OCI-LY7 (cell line): Measurements from ENCODE around the gene FAM83B. TPM values are rescaled to one million over a fixed set of nuclear protein-coding genes. Genes with fewer than 3 reads are reported as not detected.
"Not testable (repeated sequence)": the region's sequence is repeated elsewhere in the genome, so short reads cannot be mapped to it uniquely, and the experiment has no call there.

Source experiments
- BruUV-seq: library from RNA; stranded (reverse); fragments of 400-500 nt; replicated peaks from 2 replicates; lab custom pipeline; 2021; lab: Mats Ljungman, UMichigan
- CTCF ChIA-PET: fragments of 300-600 bp; sonication (Branson Sonifier 250); formaldehyde crosslinking; loops from one replicate; lab custom pipeline; 2022; ENCODE audit warnings: antibody characterized with exemption; ENCODE audit not compliant: unreplicated experiment; lab: Charles Lee
- POLR2A ChIA-PET: fragments of 300-600 bp; sonication (Branson Sonifier 250); formaldehyde crosslinking; loops from one replicate; lab custom pipeline; 2022; ENCODE audit warnings: antibody characterized with exemption; lab: Charles Lee
- DNase-seq: peaks from one replicate; pipeline ENCODE4 v3.0.0-alpha.2; 2015; ENCODE audit warnings: low spot score
- H2AFZ ChIP-seq: fragments of 200-600 bp; sonication (generic), shearing (Covaris generic); 2 replicates; pipeline ENCODE4 v1.6.1; 2014; ENCODE audit warnings: mild to moderate bottlenecking, antibody characterized with exemption, low read length, moderate library complexity
- H3K27ac ChIP-seq: fragments of 200-600 bp; sonication (generic); 2 replicates; pipeline ENCODE4 v1.5.1; 2014; ENCODE audit warnings: mixed run types, low read depth, mild to moderate bottlenecking, moderate library complexity, low read length, inconsistent platforms; ENCODE audit not compliant: poor library complexity, severe bottlenecking
- H3K36me3 ChIP-seq: fragments of 200-600 bp; sonication (generic); 2 replicates; pipeline ENCODE4 v1.6.1; 2014; ENCODE audit warnings: mild to moderate bottlenecking, antibody characterized with exemption, low read length, moderate library complexity, mixed read lengths; ENCODE audit not compliant: insufficient read depth
- H3K4me1 ChIP-seq: fragments of 200-600 bp; sonication (generic); 2 replicates; pipeline ENCODE4 v1.5.1; 2014; ENCODE audit warnings: mild to moderate bottlenecking, low read length; ENCODE audit not compliant: insufficient read depth, poor library complexity, severe bottlenecking
- H3K4me2 ChIP-seq: fragments of 200-600 bp; sonication (generic); 2 replicates; pipeline ENCODE4 v1.6.1; 2014; ENCODE audit warnings: mild to moderate bottlenecking, low read length
- H3K4me3 ChIP-seq: fragments of 200-600 bp; sonication (generic); 2 replicates; pipeline ENCODE4 v1.5.1; 2014; ENCODE audit warnings: mild to moderate bottlenecking, low read depth, low read length; ENCODE audit not compliant: poor library complexity, severe bottlenecking
- H3K79me2 ChIP-seq: fragments of 200-600 bp; sonication (generic); 2 replicates; pipeline ENCODE4 v1.6.1; 2016; ENCODE audit warnings: low read depth, mild to moderate bottlenecking, low read length, moderate library complexity, mixed read lengths; ENCODE audit not compliant: insufficient read depth
- H3K9me2 ChIP-seq: fragments of 200-600 bp; sonication (generic); 2 replicates; pipeline ENCODE4 v1.6.1; 2016; ENCODE audit warnings: mild to moderate bottlenecking, low read length, mixed read lengths; ENCODE audit not compliant: insufficient read depth
- H3K9me3 ChIP-seq: fragments of 200-600 bp; sonication (generic); 2 replicates; pipeline ENCODE4 v1.6.1; 2014; ENCODE audit warnings: mild to moderate bottlenecking, mixed run types, low read length, mixed read lengths
- H4K20me1 ChIP-seq: fragments of 200-600 bp; sonication (generic); 2 replicates; pipeline ENCODE4 v1.6.1; 2014; ENCODE audit warnings: mild to moderate bottlenecking, antibody characterized with exemption, low read length, moderate library complexity, mixed read lengths; ENCODE audit not compliant: insufficient read depth
- EZH2phosphoT487 ChIP-seq: fragments of 200-600 bp; sonication (generic); IDR thresholded peaks from 2 replicates; pipeline ENCODE4 v1.6.1; 2018; ENCODE audit warnings: low read depth, borderline replicate concordance, mild to moderate bottlenecking, mixed run types, antibody characterized with exemption, low read length, moderate library complexity, mixed read lengths
- intact Hi-C: fragments of 100-400 bp; cut with micrococcal nuclease; formaldehyde crosslinking; loops from one replicate; pipeline ENCODE4 v1.10.0; 2022; ENCODE audit not compliant: unreplicated experiment
- total RNA-seq, 2 experiments: library from RNA; depleted of rRNA in 1 of 2; stranded (reverse); fragments of >200 nt in 1 of 2; shearing (Covaris generic) in 1 of 2; gene quantifications; 2 replicates each; pipeline ENCODE4 v1.2.3, GENCODE V29; 2014 to 2022
- TF ChIP-seq, protein P1 (sequence below): fragments of 200-600 bp; sonication (generic); conservative IDR thresholded peaks from 2 replicates; pipeline ENCODE4 v1.5.1; 2014; ENCODE audit warnings: mild to moderate bottlenecking, antibody characterized with exemption, low read length, moderate library complexity, mixed read lengths

FAM83B gene
- total RNA-seq, 2 experiments from 2014 or later = not detected

DNA sequence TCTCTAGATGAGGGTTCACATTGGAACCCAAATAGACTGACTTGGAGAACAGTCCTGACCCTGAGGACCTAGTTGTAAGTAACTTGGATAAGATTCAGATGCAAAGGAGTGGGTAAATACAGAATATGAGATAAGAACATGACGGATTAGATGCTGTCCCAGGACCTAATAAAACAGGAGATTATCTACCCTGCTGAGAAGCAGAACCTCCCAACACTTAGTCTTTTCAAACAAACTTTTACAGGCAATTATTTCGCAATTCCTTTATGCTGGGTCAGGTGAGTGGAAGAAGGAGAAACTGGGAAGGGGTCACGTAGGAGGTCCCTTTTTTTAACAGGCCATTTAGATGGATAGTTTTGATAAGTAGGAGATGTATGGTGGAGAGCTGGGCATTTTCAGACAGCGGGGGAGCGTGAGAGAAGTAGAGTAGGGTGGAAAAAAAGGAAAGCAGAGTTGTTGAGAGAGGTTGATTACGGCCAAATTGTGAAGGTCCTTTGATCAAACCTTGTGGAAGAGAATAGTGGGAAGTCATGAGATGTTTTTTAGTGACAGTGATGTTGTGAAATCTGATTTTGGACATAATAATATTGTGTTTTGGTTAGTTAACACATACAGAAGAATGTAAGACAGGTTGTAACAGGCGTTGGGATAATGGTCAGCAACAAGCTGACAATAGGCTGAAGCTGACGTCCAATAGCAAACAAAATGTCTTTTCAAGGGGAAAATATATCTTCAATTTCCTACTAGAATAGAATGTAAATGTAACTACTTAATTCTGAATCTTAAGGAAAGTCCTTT lies 32.8 kb downstream of the FAM83B start:
- Histone ChIP-seq H3K4me2 (no peak overlapping the region), H3K9me3 (no peaks in the 10 kb centered on the region), H3K36me3 (no peaks in the 10 kb centered on the region), H3K9me2 (no peaks in the 10 kb centered on the region), H3K4me1 (no peaks in the 10 kb centered on the region), H3K79me2 (no peaks in the 10 kb centered on the region), H3K4me3 (no peak overlapping the region), H2AFZ (no peak overlapping the region), H3K27ac (no peak overlapping the region), H4K20me1 (no peaks in the 10 kb centered on the region)
- intact Hi-C loops = no loop called here
- no peak for DNase-seq
- CTCF ChIA-PET = no interaction called here
- TF ChIP-seq, protein P1, sequence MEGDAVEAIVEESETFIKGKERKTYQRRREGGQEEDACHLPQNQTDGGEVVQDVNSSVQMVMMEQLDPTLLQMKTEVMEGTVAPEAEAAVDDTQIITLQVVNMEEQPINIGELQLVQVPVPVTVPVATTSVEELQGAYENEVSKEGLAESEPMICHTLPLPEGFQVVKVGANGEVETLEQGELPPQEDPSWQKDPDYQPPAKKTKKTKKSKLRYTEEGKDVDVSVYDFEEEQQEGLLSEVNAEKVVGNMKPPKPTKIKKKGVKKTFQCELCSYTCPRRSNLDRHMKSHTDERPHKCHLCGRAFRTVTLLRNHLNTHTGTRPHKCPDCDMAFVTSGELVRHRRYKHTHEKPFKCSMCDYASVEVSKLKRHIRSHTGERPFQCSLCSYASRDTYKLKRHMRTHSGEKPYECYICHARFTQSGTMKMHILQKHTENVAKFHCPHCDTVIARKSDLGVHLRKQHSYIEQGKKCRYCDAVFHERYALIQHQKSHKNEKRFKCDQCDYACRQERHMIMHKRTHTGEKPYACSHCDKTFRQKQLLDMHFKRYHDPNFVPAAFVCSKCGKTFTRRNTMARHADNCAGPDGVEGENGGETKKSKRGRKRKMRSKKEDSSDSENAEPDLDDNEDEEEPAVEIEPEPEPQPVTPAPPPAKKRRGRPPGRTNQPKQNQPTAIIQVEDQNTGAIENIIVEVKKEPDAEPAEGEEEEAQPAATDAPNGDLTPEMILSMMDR = no peak
- no peak for TF ChIP-seq EZH2phosphoT487
- BruUV-seq = no TSS peak
- POLR2A ChIA-PET = no interaction called here

DNA sequence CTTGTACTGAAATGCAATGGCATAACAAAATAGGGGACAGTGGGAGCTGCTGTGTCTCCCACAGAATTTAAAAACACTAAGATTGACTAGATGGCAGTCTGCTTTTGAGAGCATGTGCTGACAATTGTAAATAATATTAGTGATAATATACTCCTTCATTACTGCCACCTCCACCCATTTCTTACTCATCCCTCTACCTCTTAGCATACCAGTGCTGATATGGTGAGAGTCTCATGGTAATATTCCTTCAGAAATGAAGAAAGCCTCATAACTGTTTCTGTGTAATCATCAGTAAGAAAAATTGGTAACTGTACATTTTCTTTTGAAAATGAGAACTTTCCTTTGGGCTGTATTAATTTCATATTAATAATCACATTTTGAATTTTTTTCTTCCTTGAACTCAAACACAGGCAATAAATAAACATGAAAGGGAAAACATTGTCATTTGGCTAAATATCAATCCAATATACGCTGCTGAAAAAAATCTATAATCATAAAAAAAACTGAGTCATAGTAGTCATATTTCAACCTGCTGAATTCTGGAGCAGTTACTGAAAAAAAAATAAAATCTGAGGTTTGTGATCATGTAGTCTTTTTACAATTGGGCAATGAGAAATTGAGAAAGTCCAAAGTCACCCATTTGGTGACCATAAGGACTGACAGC lies 34.6 kb downstream of the FAM83B start:
- Histone ChIP-seq H3K36me3 (no peaks in the 10 kb centered on the region), H3K79me2 (no peaks in the 10 kb centered on the region), H3K4me1 (no peaks in the 10 kb centered on the region), H3K9me3 (no peaks in the 10 kb centered on the region), H3K4me3 (no peak overlapping the region), H2AFZ (no peak overlapping the region), H3K27ac (no peak overlapping the region), H3K9me2 (no peaks in the 10 kb centered on the region), H4K20me1 (no peaks in the 10 kb centered on the region), H3K4me2 (no peak overlapping the region)
- DNase-seq = no peak
- no peak for TF ChIP-seq EZH2phosphoT487
- TF ChIP-seq, protein P1 = no peak
- ChIA-PET POLR2A (interaction anchor here (0.5 kb wide), 1 partner anchor 246 kb away, joined by 3 read pairs; no protein-coding TSS in a partner anchor), CTCF (no interaction called here)
- intact Hi-C loops = no loop called here
- no TSS peak for BruUV-seq

- H3K9me2 ChIP-seq, H4K20me1 ChIP-seq, H3K9me3 ChIP-seq, H3K36me3 ChIP-seq, H3K4me3 ChIP-seq, H3K4me2 ChIP-seq, POLR2A ChIA-PET, DNase-seq, H3K79me2 ChIP-seq, CTCF ChIA-PET, intact Hi-C loops, H3K27ac ChIP-seq, H3K4me1 ChIP-seq, H2AFZ ChIP-seq, BruUV-seq: not testable (repeated sequence)
Measured at GRCh38 chr6:54881891-54882290, 35.3 kb downstream of the FAM83B start.
